Sigmoid colon (tissue), 4 donors: Measurements from ENCODE around the gene RPS19BP1.

Experiments
- CTCF ChIP-seq, 4 experiments: fragments of 450-650 bp in 3 of 4; fragments of 200-600 bp in 1 of 4; IDR thresholded peaks; one replicate each; pipeline ENCODE4 v1.5.1; 2016 to 2019; ENCODE audit warnings: antibody characterized with exemption in 4 of 4, mild to moderate bottlenecking in 3 of 4, moderate library complexity in 2 of 4
- EP300 ChIP-seq, 4 donors: sonication (generic); formaldehyde crosslinking; IDR thresholded peaks; one replicate each; pipeline ENCODE4 v1.6.1; 2017; ENCODE audit warnings: antibody characterized with exemption in 4 of 4
- POLR2A ChIP-seq, 2 donors: fragments of 450-650 bp; IDR thresholded peaks; one replicate each; pipeline ENCODE4 v1.6.1; 2016; ENCODE audit warnings: antibody characterized with exemption in 2 of 2, mild to moderate bottlenecking in 2 of 2, moderate library complexity in 2 of 2
- POLR2AphosphoS5 ChIP-seq, 4 donors: sonication (generic); formaldehyde crosslinking; IDR thresholded peaks; one replicate each; pipeline ENCODE4 v1.6.1; 2017; ENCODE audit warnings: antibody characterized with exemption in 4 of 4

- TF ChIP-seq CTCF (IDR thresholded peaks at IDR 0.05) (no peak), POLR2AphosphoS5 (IDR thresholded peaks at IDR 0.05) (no peak), POLR2A (IDR thresholded peaks at IDR 0.05) (no peak), EP300 (IDR thresholded peaks at IDR 0.05) (no peak)
Observed at GRCh38 chr22:39481054-39481453, 51.5 kb downstream of the RPS19BP1 start.
